ENCODE measurements around the gene ACADL. TPM values are rescaled to one million over a fixed set of nuclear protein-coding genes. Genes with fewer than 3 reads are reported as not detected.

ACADL gene
- total RNA-seq, 2 experiments from 2014 or later = not detected

- no peak overlapping the region for H3K27ac Mint-ChIP-seq
- Histone ChIP-seq H3K36me3 (ENCODE audit: insufficient read depth, low read length) (no peaks in the 10 kb centered on the region), H3K27me3 (ENCODE audit: control insufficient read depth in 1 of 2, insufficient read depth in 2 of 2, low read length in 2 of 2) (peaks cover 0 to 4% of the 10 kb centered on the region in 2 experiments), H3K4me1 (ENCODE audit: insufficient read depth, low read length) (peaks cover 14% of the 10 kb centered on the region), H3K27ac (ENCODE audit: low read depth in 1 of 2, low read length in 2 of 2) (no peak overlapping the region), H3K4me3 (ENCODE audit: low read length) (no peak overlapping the region), H3K9me3 (ENCODE audit: control insufficient read depth in 1 of 2, insufficient read depth in 1 of 2, low read length in 2 of 2) (no peaks in the 10 kb centered on the region)
- H3K4me3 Mint-ChIP-seq = no peak overlapping the region
- intact Hi-C loops (cut with DNase I, micrococcal nuclease) = loop anchor here (5.0 to 10.0 kb wide), 2 partner anchors 301 to 1907 kb away; partner anchors contain the start of genes LANCL1 (in 1 of the 2) and PIKFYVE (in 1 of the 2)
- H3K27me3 Mint-ChIP-seq = no peaks in the 10 kb centered on the region
- CTCF ChIA-PET = no interaction called here
- peaks cover 30% of the 10 kb centered on the region for H3K4me1 Mint-ChIP-seq (ENCODE audit: low read depth)
- POLR2A ChIA-PET = no interaction called here
- no peak for TF ChIP-seq CTCF (IDR thresholded peaks at IDR 0.05)
- H3K9me3 Mint-ChIP-seq = peaks cover 3% of the 10 kb centered on the region
- H3K36me3 Mint-ChIP-seq (ENCODE audit: low read depth) = peaks cover 20% of the 10 kb centered on the region
- no peak for ATAC-seq (ENCODE audit: poor library complexity)
- no peak for DNase-seq
Measured at GRCh38 chr2:210174086-210174485, 51.2 kb downstream of the ACADL start.

- Histone ChIP-seq H3K9me3 (ENCODE audit: control insufficient read depth in 1 of 2, insufficient read depth in 1 of 2, low read length in 2 of 2) (no peaks in the 10 kb centered on the region), H3K36me3 (ENCODE audit: insufficient read depth, low read length) (no peaks in the 10 kb centered on the region), H3K27me3 (ENCODE audit: control insufficient read depth in 1 of 2, insufficient read depth in 2 of 2, low read length in 2 of 2) (no peaks in the 10 kb centered on the region), H3K4me3 (ENCODE audit: low read length) (peak overlapping the region; percentile 76), H3K4me1 (ENCODE audit: insufficient read depth, low read length) (peaks cover 14% of the 10 kb centered on the region), H3K27ac (ENCODE audit: low read depth in 1 of 2, low read length in 2 of 2) (peak overlapping the region in 1 of 2 donors; percentile 56)
- peaks cover 3% of the 10 kb centered on the region for H3K9me3 Mint-ChIP-seq
- DNase-seq (no peak), ATAC-seq (ENCODE audit: poor library complexity) (no peak)
- peaks cover 42% of the 10 kb centered on the region for H3K4me1 Mint-ChIP-seq (ENCODE audit: low read depth)
- no peak for TF ChIP-seq CTCF (IDR thresholded peaks at IDR 0.05)
- ChIA-PET POLR2A (interaction anchor here (0.6 to 2.6 kb wide), 3 partner anchors 9 to 35 kb away, joined by 3 to 17 read pairs (median 3); no protein-coding TSS in a partner anchor), CTCF (interaction anchor here (1.2 kb wide), 1 partner anchor 1918 kb away, joined by 4 read pairs; the partner anchor contains the start of gene IDH1)
- peak overlapping the region; percentile 95 for H3K27ac Mint-ChIP-seq
- no peaks in the 10 kb centered on the region for H3K27me3 Mint-ChIP-seq
- peaks cover 20% of the 10 kb centered on the region for H3K36me3 Mint-ChIP-seq (ENCODE audit: low read depth)
- intact Hi-C loops (cut with DNase I, micrococcal nuclease) = loop anchor here (2.0 to 10.0 kb wide), 3 partner anchors 173 to 1905 kb away; partner anchors contain the start of genes LANCL1 (in 1 of the 2) and PIKFYVE (in 1 of the 2)
- H3K4me3 Mint-ChIP-seq = peak overlapping the region; percentile 96
Measured at GRCh38 chr2:210172219-210172575, 53.0 kb downstream of the ACADL start.

- Histone ChIP-seq H3K9me3 (ENCODE audit: control insufficient read depth in 1 of 2, insufficient read depth in 1 of 2, low read length in 2 of 2) (no peaks in the 10 kb centered on the region), H3K4me3 (ENCODE audit: low read length) (peak within 1 kb of the TSS; percentile 76), H3K4me1 (ENCODE audit: insufficient read depth, low read length) (peaks cover 14% of the 10 kb centered on the region), H3K36me3 (ENCODE audit: insufficient read depth, low read length) (no peaks in the 10 kb centered on the region), H3K27ac (ENCODE audit: low read depth in 1 of 2, low read length in 2 of 2) (peak within 1 kb of the TSS; percentile 84 to 87), H3K27me3 (ENCODE audit: control insufficient read depth in 1 of 2, insufficient read depth in 2 of 2, low read length in 2 of 2) (no peaks in the 10 kb centered on the region)
- ATAC-seq (ENCODE audit: poor library complexity) (peak; percentile 83), DNase-seq (peak; percentile 90 to 99 (median 96))
- intact Hi-C loops (cut with DNase I, micrococcal nuclease) = loop anchor here (1.0 to 10.0 kb wide), 4 partner anchors 169 to 1904 kb away; partner anchors contain the start of genes LANCL1 (in 1 of the 2), PIKFYVE (in 1 of the 2) and RPE (in 1 of the 2)
- Mint-ChIP-seq H3K27me3 (no peaks in the 10 kb centered on the region), H3K4me1 (ENCODE audit: low read depth) (peaks cover 42% of the 10 kb centered on the region), H3K36me3 (ENCODE audit: low read depth) (peaks cover 20% of the 10 kb centered on the region), H3K9me3 (no peaks in the 10 kb centered on the region), H3K4me3 (peak within 1 kb of the TSS; percentile 97), H3K27ac (peak within 1 kb of the TSS; percentile 95)
- ChIA-PET POLR2A (interaction anchor here (0.6 to 2.6 kb wide), 6 partner anchors 10 to 167 kb away, joined by 3 to 17 read pairs (median 4); no protein-coding TSS in a partner anchor), CTCF (interaction anchor here (1.2 kb wide), 1 partner anchor 1917 kb away, joined by 4 read pairs; the partner anchor contains the start of gene IDH1)
- no peak for TF ChIP-seq CTCF (IDR thresholded peaks at IDR 0.05)
Measured at GRCh38 chr2:210171309-210172218, 53.7 kb downstream of the ACADL start, which contains the start of gene KANSL1L. Gene KANSL1L (minus strand): TSS chr2:210171409. CDS start chr2:210154582, 16,827 bp downstream.

Measured in CD4-positive, alpha-beta T cell (primary cell).